Activated T-cell treated with anti-CD3 and anti-CD28 coated beads for 48 hours (primary cell): ENCODE results near the gene TBC1D14.
"Not testable (repeated sequence)": the region's sequence is repeated elsewhere in the genome, so short reads cannot be mapped to it uniquely, and the experiment has no call there.

Experiments used
- DNase-seq: peaks from one replicate; pipeline ENCODE4 v3.0.0-alpha.2; 2020; ENCODE audit warnings: low read depth

Gene TBC1D14

DNA sequence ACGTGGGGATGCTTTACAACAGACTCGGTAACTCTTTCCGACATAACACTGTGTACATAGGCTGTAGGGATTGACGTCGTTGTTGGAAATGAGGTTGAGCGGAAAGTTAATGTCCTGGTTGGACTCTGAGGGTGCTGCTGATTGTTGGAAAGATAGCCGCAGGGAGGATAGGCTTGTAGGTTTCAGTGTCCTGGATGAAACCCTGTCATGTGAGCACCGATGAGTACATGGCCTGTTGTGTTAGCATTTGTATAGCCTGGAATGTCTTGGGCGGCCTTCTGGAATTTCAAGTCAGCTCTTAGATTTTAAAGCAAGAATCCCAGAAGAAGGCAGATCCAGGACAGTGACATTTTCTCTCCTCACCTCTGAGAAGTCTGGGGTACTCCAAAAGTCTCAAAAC lies 63.3 kb downstream of the TBC1D14 start:
- no peak for DNase-seq

DNA sequence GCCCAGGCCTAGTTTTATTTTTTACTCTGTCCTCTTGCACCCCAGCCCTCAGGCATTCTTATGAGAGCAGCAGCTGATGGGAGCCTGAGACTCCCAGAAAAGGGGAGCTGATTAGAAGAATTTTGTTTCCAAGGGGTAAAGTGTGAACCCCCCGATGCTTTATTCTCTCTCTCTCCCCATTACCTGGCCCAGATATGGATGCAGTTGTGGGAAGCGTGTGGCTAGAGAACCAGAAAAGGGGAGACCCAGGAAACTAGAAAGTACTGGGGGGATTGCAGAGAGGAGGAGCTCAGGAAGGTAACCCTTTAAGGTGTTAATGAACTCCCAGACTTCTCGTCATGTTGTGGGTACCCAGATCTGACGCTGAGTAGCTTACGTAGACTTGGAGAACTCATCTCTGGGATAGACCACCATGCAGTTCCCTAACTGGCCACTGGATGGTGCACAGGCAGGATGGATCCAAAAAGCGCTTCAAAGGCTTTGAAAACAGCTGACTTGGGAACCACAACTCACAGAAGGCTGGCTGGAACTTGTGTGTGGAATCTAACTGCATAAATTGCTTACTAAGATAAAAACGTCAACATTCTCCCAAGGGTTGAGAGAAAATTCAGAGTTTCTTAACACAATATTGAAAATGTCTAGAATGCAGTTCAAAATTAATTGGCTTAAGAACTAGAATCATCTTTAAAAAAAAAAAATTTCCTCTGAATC lies 64.7 kb downstream of the TBC1D14 start:
- peak; percentile 75 for DNase-seq

DNA sequence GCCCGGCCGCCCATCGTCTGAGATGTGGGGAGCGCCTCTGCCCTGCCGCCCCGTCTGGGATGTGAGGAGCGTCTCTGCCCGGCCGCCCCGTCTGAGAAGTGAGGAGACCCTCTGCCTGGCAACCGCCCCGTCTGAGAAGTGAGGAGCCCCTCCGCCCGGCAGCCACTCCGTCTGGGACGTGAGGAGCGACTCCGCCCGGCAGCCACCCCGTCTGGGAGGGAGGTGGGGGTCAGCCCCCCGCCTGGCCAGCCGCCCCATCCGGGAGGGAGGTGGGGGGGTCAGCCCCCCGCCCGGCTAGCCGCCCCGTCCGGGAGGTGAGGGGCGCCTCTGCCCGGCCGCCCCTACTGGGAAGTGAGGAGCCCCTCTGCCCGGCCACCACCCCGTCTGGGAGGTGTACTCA lies 68.2 kb downstream of the TBC1D14 start:
- DNase-seq = not testable (repeated sequence)

DNA sequence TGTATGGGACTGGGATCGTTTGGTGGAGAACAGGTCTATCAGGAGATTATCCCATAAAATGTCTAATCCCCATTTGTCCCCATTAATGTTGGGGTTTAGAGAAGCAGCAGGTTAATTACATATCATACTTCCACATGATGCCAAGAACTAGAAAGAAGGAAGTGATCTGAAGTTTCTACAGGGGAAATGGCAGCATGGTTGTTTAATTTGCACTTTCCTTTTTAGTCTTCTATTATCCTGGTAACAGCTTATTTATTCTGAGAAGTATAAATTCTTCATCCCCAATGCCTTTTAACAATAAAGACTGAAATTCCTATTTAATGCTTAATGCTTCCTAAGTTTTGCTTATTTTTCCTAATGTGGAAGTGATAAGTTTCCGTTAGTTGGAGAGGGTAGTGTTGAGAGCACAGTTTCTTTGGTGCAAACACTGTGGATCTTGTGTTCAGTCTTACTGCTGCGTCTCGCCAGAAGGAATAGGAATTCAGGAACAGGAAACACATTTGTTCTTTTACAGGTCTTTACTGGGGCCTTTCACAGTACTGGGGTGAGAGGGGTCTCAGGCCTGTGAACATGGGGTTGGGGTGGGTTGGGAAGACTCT lies 74.0 kb downstream of the TBC1D14 start:
- DNase-seq = no peak

DNA sequence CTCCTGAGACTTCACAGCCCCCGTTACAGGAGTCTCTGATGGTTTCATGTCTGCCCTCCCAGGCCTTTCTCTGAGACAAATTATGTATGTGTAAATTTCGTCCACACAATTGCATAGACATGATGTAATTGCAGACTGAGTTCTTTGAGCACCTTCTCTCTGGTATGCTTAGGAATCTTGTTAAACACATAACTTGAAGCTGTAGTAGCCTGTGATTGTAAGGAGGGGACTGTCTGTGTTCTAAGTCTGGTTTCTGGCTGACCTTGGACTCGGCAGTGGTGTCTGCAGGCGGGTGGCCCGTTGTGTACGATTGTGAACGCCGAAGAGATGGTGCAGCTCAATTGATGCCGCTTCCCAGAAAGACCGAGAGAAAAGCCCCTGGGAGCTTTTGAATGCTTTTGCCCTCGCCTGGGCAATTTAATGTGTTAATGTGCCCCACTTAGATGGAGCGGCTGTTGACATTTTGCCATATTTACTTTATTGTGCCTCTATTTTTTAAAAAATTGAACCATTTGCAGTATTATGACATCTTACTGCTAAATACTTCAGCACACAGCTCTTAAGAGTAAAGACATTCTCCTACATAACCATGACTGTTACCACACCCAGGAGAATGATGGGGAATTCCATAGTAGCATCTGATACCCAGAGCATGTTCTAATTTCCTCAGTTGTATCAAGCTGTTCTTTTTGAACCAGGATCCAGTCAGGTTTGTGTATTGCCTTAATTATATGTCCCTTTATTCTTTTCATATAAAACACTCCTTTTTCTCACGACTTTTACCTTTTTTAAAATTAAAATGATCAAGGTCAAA lies 75.2 kb downstream of the TBC1D14 start:
- no peak for DNase-seq

DNA sequence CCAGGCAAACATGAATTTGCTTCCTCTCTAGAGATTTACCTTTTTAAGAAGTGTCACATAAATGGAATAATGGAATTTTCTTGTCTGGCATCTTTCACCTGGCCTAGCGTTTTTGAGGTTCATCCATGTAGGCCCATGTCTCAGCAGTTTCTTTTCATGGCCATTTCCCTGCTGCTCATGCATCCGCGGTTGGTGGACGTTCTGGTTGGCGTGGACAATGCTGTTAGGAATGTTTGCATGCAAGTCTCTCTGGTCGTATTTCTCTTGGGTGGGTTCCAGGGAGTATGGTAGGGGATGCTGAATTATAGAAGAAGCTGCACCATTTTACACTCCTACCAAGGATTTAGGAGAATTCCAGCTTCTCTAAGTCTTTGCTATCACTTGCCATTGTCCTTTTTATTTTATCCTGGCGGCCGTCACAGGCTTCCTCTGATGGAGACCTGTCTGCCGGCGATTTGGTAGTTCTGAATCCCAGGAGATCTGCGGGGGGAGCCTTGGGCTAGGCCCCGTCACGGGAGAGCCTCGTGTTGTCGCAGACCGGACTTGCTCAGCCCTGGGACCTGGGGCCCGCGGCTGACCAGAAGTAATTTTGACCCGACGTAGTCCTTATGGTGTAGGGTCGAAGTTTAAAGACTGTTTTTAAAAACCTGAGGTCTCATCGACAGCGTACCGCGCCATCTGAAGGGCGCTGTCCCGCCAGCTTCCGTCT lies 76.6 kb downstream of the TBC1D14 start:
- DNase-seq = no peak

DNA sequence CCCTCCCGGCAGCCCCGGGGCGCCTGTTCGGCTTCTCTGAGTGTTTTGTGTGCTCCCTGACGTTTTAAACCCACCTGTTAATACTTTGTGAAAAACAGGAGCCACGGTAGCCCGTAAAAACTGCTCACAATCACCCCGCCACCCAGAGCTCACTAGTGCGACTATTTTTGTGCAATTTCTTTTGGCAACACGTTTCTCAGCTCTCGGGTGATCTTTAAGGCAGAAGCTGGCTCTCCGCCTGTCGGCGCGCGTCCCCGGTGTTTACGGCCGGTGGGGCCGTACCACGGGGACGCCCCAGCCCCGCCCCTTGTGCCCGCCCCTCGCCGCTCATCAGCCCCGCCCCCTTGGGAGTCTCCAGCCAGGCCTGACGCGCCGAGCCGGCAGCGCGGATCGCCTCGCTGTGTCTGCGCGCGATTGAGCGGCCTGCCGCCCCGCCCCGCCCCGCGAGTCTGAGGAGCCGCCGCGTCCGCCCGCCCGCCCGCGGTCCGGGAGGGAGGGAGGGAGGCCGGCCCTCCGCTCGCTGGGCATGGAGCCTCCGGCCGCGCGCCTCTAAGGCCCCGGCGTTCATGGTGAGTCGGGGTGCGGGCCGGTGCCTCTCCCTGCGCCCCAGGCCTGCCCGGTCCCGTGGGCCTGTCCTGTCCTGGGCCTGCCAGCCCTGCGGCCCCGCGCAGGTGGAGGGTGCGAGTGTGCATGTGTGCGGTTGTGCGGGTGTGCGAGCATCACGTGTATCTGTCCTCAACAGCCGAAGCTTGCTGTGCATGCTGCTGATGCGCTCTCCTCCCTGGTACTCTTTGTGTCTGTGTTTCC lies 77.4 kb downstream of the TBC1D14 start:
- peak; percentile 93 for DNase-seq

DNA sequence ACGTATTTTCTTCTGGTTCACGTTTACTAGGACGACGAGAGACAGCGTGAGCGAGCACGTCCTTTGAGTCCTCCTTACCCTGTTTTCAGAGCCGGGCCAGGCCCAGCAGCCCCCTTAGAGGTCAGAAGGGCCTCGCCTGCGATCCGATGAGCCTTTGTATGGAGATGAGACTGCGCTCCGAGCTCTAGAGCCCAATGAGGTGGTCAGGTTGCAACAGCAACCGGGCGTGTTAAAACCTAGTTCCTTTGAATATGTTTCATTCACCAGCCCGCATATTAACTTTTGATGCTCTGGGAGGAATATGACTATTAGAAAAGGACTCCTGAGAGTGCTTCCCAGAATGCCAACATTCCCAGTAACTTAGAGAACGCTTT lies 77.9 kb downstream of the TBC1D14 start:
- no peak for DNase-seq

DNA sequence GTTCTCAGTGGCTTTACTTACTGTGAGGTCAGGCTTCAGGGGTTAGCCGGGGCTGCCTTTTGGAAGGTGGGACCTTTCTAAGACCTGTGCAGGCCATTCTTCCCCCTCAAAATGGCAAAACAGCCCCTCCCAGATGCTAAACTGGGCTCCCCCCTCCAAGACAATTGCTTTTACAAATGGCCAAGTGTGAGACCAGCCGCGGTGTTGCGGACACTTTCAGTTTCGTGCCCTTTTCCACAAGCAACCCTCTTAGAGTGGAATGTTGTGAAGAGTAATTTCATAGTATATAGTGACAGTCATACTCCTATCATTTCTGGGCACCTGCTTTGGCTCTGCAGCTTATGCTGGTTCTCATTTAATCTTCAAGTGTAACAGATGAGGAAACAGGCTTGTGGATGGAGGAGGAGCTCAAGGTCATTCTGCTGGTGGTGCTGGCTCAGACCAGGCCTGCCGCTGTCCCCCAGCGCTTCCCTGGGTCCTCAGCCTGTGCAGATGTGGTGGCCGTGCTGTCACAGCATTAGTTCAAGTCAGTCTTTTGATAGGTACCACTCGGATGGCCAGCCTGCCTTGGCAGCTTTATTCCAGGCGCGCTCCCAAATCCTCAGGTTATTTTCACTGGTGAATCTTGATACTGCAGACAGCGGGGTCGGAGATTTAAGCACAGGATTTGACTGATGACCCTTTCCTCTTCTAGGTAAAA lies 78.5 kb downstream of the TBC1D14 start:
- DNase-seq = no peak

DNA sequence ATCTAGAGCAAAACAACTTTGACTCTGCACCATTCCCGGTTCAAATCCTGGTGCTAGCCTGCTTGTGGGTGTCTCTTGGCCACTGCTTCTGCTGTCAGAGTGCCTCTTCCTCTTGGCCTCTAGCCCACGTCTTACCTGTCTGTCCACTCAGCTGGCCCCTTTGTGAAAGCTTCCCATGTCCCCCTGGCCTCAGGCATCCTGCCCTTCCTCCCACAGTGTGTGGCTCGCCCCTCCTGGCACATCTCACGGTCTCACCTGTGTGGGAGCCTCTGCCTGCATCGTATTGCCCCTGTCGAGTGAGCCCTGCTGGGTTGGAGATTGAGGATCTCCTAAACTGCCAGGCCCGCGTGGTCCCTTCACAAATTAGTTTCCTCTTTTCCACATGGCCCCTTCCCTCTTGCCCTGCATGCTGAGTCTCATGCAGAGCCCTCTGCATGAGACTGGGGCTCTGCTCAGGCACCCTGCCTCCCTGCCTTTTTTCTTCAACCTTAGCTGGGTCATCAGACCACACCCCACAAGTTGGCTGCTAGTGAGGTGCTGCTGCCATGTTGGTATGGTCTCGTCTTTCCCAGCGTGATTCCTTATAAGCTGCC lies 79.8 kb downstream of the TBC1D14 start:
- no peak for DNase-seq

DNA sequence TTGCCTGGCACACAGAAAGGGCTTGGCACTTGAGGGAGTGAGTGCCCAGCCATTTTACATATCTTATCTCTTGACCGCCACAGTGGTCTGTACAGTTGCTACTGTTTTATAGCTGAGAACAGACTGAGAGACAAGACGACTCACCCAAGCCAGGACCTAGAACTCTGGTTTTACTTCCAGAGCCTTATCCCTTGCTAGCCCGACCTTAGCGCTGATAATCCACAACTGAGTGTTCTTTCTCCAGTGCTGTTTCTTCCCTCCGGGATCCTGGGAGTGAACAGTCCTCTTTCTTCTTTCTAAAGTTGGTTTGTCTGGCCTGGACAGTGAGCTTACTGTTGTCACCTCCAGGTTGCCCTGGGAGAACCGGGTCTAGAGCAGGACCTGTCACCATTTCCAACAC lies 81.0 kb downstream of the TBC1D14 start:
- no peak for DNase-seq

DNA sequence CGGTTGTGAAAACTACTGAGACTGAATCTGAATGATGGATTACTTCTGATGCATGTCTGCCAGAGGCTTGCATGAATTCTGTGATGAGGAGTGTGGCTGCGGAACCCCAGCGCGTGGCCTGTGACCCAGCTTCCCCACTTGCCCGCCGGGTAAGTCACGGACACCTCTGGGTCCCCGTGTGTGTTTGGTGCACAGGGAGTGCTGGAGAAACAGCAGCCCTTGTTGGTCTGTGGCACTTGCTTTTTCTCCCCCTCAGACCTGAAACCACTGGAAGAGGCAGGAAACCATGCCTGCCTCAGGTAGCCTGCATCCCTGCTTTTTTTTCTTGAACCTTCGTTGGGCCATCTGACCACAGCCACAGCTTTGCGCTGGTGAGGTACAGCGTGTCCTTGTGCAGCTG lies 81.6 kb downstream of the TBC1D14 start:
- DNase-seq = no peak

DNA sequence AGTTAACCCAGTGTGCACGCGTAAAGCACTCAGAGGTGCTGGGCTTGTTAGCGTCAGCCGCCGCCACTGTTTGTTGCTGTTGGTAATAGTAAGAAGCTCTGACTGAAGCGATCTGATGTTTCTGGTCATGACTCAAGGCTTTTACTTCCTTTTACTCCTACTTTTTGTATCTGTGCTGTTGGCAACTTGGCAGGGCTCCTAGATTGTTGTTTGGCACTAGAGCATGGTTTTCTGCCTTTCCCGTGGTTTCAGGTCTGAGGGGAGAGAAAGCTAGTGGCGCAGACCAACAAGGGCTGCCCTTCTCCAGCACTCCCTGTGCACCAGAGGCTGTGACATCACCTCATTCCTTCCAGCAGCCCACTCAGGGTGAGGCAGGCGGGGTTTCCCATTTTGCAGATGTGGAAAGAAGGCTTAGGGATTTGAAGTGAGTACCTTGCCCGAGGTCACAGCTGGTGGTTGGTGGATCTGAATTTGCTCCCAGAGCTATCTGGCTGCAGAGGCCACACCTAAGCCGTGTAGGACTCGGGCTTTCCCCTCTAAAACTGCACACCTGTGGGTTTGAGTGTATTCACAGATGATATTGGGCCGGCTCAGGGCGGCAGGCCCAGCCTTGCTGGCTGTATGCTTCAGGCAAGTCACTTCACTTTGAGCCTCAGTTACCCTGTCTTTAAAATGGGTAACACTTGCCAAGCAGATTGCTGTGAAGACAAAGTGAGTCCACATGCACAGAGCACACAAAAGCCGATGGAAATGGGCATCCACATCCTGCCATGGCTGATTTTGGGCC lies 82.3 kb downstream of the TBC1D14 start:
- DNase-seq = no peak

DNA sequence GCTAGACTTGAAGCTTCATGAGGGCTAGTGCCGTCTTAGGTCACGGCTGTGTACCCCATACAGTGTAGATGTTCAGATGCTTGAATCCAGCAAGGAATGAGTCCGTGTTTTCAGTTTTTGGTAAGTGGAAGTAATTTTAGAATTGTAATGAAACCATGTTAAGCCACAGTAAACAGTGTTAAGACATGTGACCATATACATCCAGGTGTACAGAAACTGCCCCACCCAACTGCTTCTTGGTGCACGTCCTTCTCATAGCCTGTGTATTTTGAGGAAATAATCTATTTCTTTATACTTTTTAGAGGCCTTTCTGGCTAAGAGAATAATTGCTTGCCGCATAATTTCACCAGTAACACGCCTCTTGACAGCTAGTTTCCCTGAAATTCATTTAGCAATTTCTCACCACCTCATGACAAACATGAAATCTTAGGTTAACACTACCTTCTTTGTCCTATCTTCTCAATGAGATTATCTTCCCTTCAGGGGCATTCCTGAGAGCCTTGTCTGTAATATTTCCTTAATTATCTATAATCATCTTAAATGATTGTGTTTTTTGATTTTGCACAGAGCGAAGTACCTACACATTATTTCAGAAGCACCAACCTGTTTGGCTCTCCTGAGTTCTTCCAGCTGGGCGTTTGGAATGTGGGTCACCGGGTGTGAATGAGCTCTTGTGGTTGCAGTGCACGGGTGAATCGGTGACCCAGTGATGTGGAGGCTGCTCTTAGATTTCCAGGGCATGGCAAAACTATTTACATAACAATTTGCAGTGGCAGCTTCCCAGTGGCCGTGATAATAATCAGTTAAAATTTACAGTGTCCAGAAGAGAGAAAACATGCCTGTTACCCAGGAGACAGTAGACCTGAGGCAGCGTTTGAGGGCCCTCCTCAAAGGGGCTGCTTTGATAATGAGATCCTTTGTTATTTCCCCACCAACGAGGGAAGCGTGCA lies 83.4 kb downstream of the TBC1D14 start:
- no peak for DNase-seq

DNA sequence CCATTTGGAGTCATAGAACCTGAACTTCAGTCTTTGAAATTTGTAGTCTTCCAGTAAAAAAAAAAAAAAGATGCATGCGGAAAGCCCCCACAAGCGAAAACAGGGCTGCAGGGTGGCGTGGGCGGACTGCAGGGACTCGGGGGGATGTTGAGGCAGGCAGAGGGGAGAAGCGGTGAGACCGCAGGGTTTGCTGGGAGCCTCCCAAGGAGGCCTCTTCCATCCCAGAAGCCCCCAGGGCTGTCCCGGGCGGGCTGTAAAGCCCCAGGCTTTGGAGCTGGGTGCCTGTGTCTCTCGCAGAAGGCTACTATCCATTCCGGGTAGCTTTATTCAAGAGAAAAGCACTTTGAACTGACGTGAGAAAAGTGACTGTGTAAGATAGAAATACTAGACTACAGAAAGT lies 86.9 kb downstream of the TBC1D14 start:
- no peak for DNase-seq

DNA sequence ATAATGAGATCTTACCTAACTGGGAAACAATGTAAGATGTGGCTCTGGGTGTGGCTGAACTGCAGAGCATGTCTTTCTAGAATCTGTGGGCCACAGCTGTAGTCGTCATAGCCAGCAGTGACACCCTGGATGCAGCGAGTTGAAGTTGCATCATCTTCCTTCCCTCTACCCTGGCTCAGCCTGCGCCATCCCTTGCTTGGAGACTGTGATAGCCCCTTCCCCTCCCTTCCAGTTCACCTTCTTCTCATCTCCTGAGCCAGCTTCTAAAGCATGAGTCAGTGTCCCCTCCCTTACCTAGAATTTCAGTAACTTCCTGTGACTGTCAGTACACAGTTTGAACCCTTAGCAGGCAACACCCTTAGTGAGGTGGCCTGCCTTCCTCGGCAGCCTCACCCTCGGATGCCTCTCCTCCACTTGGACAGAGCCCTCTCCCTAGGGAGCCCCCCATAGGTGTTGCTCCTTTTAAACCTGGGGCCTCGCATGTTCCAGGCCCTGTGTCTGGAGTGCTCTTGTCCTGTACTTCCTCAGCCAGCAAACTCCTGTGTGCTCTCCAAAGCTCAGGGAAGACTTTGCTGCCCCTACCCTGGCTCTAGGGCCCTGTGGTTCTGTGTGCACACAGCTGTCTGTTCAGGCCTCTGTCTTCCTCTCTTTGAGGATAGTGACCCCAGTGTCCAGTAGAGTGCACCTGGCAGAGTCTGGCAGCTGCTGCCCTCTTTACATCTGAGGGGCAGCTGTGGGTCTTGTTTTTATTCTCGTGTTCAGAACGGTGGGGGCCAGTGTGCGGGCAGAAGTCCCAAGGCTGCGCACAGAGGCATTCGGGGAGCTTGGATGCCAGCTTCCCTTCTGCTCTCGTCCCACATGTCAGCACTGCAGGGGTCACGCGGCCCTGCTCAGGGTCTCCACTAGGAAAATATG lies 89.8 kb downstream of the TBC1D14 start:
- no peak for DNase-seq

DNA sequence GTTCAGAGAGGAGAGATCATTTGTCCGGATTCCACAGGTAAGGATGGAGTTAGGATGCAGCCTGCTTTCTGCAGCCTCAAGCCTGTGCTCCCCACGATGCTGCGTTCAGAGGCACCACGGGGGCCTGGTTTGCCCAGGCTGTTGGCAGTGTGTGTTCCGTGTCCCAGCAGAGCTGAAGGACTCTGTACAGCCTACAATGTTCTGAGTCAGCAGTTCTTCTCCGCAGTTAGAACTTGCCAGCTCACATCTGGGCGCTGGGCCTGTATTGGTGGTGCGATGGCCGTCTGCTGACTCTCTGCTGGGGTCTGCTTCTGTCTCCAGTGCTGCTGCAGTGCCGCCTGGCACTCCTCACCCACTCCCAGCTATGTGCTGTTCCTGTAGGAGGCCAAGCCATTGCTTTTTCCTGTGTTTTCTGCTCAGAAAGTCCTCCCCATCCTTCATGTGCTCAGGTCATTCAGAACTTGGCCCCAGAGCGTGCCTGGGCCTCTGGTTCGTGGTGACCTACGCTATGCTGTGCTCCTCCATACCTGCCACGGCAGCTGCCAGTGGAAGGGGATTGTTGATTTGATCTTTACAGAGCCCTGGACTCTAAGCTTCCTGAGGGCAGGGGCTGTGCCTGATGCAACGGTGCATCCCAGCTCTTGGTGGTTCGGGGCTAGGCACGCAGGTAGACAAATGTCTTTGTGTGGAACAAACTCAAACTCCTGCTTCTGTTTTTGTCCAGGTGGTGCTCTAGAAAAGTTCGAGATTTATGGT lies 91.0 kb downstream of the TBC1D14 start:
- DNase-seq = no peak
